Germinal center (tissue), 1 donor: Measurements from ENCODE around the gene VEGFB.

ENCODE experiments used
- DNase-seq: peaks from one replicate; pipeline ENCODE4 v3.0.0; 2012; ENCODE audit warnings: mixed read lengths, low spot score

Gene VEGFB

GRCh38 chr11:64262271-64263002, 28.1 kb downstream of the VEGFB start:
- no peak for DNase-seq

GRCh38 chr11:64263021-64263946, 28.9 kb downstream of the VEGFB start:
- no peak for DNase-seq

- DNase-seq: no peak
Observed at GRCh38 chr11:64263947-64264317, 29.5 kb downstream of the VEGFB start.

- no peak for DNase-seq
Observed at GRCh38 chr11:64264371-64264852, 30.0 kb downstream of the VEGFB start.

- no peak for DNase-seq
Observed at GRCh38 chr11:64265176-64266160, 31.1 kb downstream of the VEGFB start.

GRCh38 chr11:64266339-64266738, 32.0 kb downstream of the VEGFB start:
- no peak for DNase-seq

- no peak for DNase-seq
Observed at GRCh38 chr11:64267207-64267945, 33.0 kb downstream of the VEGFB start.

GRCh38 chr11:64268025-64268892, 33.9 kb downstream of the VEGFB start:
- DNase-seq: no peak

- DNase-seq: no peak
Observed at GRCh38 chr11:64268893-64269539, 34.6 kb downstream of the VEGFB start.

GRCh38 chr11:64269540-64270220, 35.3 kb downstream of the VEGFB start:
- DNase-seq: peak; percentile 86

- no peak for DNase-seq
Observed at GRCh38 chr11:64275031-64275800, 40.8 kb downstream of the VEGFB start.

GRCh38 chr11:64275841-64276240, 41.5 kb downstream of the VEGFB start:
- DNase-seq: no peak

- no peak for DNase-seq
Observed at GRCh38 chr11:64276653-64277431, 42.5 kb downstream of the VEGFB start.

GRCh38 chr11:64278576-64279190, 44.3 kb downstream of the VEGFB start:
- DNase-seq: no peak

- no peak for DNase-seq
Observed at GRCh38 chr11:64281957-64282770, 47.8 kb downstream of the VEGFB start.

GRCh38 chr11:64283092-64283491, 48.7 kb downstream of the VEGFB start:
- DNase-seq: no peak
